HEK293 (cell line): Measurements from ENCODE around the gene PSMD6.

Experiments used
- BCL6B ChIP-seq: fragments of 450-650 bp; formaldehyde crosslinking; IDR thresholded peaks from 2 replicates; pipeline ENCODE4 v1.5.1; 2017; ENCODE audit warnings: missing biosample characterization, missing genetic modification characterization
- CTCF ChIP-seq: fragments of 450-650 bp; formaldehyde crosslinking; IDR thresholded peaks from 2 replicates; pipeline ENCODE4 v1.5.1; 2016; ENCODE audit warnings: missing biosample characterization, missing genetic modification characterization
- SCRT2 ChIP-seq: fragments of 450-650 bp; formaldehyde crosslinking; IDR thresholded peaks from 2 replicates; pipeline ENCODE4 v1.5.1; 2016; ENCODE audit warnings: missing biosample characterization, missing genetic modification characterization
- ZNF132 ChIP-seq: fragments of 450-650 bp; formaldehyde crosslinking; IDR thresholded peaks from 2 replicates; pipeline ENCODE4 v1.5.1; 2017; ENCODE audit warnings: missing biosample characterization, missing genetic modification characterization, borderline replicate concordance
- ZNF571 ChIP-seq: fragments of 450-650 bp; formaldehyde crosslinking; IDR thresholded peaks from 2 replicates; pipeline ENCODE4 v1.5.0; 2017; ENCODE audit warnings: missing biosample characterization, missing genetic modification characterization
- ZNF600 ChIP-seq: fragments of 450-650 bp; formaldehyde crosslinking; IDR thresholded peaks from 2 replicates; pipeline ENCODE4 v1.5.1; 2016; ENCODE audit warnings: missing biosample characterization, missing genetic modification characterization

GRCh38 chr3:64067506-64068346 is 44.4 kb upstream of the PSMD6 start:
- no peak for TF ChIP-seq ZNF571 (tag by site-specific recombination)
- no peak for TF ChIP-seq ZNF600 (tag by site-specific recombination)
- no peak for TF ChIP-seq SCRT2 (tag by site-specific recombination)
- no peak for TF ChIP-seq CTCF (tag by site-specific recombination)
- no peak for TF ChIP-seq ZNF132
- no peak for TF ChIP-seq BCL6B
